Muscle of leg (tissue), 11 donors: ENCODE data around the gene GDPD3. TPM values are rescaled to one million over a fixed set of nuclear protein-coding genes. Genes with fewer than 3 reads are reported as not detected.

Experiments used
- DNase-seq: peaks from one replicate; pipeline ENCODE4 v3.0.0; 2013
- H3K27ac ChIP-seq: one replicate; pipeline ENCODE4 v1.5.1; 2013; ENCODE audit warnings: mild to moderate bottlenecking, low read length, control low read depth
- H3K27me3 ChIP-seq: one replicate; pipeline ENCODE4 v1.6.1; 2013; ENCODE audit warnings: low read length; ENCODE audit not compliant: control insufficient read depth, insufficient read depth
- H3K36me3 ChIP-seq: one replicate; pipeline ENCODE4 v1.6.1; 2013; ENCODE audit warnings: low read length; ENCODE audit not compliant: control insufficient read depth, insufficient read depth
- H3K4me1 ChIP-seq: one replicate; pipeline ENCODE4 v1.6.1; 2013; ENCODE audit warnings: low read length; ENCODE audit not compliant: control insufficient read depth, insufficient read depth
- H3K4me3 ChIP-seq: one replicate; pipeline ENCODE4 v1.5.1; 2013; ENCODE audit warnings: low read length, control low read depth
- H3K9me3 ChIP-seq: replicated peaks from 2 replicates; pipeline ENCODE4 v1.6.1; 2013; ENCODE audit warnings: low read depth, low read length; ENCODE audit not compliant: control insufficient read depth
- WGBS: methylation state at CpG from one replicate; pipeline ENCODE4 v1.1.5; 2013; ENCODE audit warnings: missing lambda C conversion rate; ENCODE audit not compliant: insufficient coverage; 5-methylcytosine and 5-hydroxymethylcytosine counted together
- polyA plus RNA-seq, 8 donors: library from polyadenylated mRNA; unstranded; fragments of 120-200 nt; gene quantifications; one replicate each; pipeline versions ENCODE4 v1.2.1 to v1.2.3, GENCODE V29; 2013; ENCODE audit warnings: inconsistent platforms in 1 of 8, low replicate concordance in 1 of 8; ENCODE audit not compliant: insufficient read length in 8 of 8, insufficient read depth in 1 of 8
- total RNA-seq: library from RNA; stranded (reverse); fragments of 120-200 nt; gene quantifications from one replicate; pipeline ENCODE4 v1.2.4, GENCODE V29; 2013

The GDPD3 gene
- total and polyA plus RNA-seq, 9 donors, result 3.3 to 8.7 (median 6.0) TPM

DNA sequence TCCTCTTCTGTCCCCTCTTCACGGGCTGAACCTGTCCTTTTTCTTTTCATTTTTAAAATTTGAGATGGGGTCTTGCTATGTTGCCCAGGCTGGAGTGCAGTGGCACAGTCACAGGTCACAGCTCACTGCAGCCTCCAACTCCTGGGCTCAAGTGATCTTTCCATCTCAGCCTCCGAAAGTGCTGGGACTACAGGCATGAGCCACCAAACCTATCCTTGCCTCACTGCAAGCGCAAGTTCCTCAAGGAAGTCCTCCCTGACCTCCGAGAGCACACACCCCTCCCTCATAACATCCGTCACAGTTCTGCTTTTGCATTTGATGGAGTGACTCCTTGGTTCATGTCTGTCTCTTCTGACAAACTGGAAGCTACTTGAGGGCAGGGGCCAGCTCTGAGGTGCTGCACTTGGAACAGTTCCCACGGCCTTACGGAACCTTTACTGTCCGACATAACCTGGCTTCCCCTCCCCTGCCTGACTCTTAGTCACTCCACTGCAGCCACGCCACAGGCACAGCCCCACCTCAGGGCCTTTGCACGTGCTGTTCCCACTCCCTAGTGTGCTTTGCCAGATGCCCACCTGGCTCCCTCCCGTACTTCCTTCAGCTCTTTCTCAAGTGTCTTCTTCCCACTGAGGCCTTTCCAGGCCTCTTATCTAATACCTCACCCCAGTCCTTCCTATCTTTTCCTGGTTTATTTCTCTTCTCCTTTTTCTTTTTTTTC, 26.0 kb downstream of the GDPD3 start:
- H3K27ac ChIP-seq, result no peak overlapping the region
- peak; percentile 49 for DNase-seq
- 84% methylated on average over 8 of the region's 11 CpGs for WGBS
- H3K36me3 ChIP-seq, result peaks cover 42% of the 10 kb centered on the region
- no peaks in the 10 kb centered on the region for H3K27me3 ChIP-seq
- H3K9me3 ChIP-seq, result no peaks in the 10 kb centered on the region
- H3K4me1 ChIP-seq, result peaks cover 17% of the 10 kb centered on the region
- no peak overlapping the region for H3K4me3 ChIP-seq

DNA sequence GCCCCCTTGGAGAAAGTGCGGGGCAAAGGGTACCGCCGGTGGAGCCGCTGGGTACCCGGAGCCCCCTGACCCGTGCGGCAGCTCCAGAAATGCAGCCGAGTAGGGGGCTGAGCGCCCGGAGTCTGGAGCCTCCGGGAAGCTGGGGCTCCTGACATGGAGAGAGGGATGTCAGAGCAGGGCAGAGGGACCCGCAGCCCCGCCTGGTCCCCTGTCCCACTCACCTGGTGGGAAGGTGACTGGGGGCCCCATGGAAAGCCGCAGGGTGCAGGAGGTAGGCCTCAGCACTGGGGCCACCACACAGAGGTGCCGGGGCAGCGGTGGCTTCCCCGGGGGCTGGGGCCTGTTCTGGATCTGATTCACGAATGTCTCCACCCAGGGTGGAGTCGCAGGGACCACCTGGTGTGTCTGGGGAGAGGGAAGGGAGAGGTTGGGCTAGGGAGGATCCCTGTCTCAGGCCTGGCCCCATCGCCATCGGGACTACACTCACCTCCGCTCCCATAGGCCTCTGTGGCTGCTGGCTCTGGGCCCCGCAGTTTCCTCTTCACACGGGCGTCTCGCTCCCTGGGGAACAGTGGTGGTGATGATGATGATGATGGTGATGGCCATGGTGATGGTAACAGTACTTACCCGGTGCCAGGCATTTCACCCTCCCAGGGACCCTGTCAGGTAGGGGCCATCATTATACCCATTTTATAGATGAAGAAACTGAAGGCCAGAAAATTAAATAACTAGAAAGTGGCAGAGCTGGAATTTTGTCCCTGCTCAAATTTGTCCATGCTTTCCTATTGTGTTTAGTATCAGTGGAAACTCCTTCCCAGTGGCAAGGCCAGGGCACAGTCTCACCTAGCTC, 26.8 kb downstream of the GDPD3 start:
- DNase-seq, result no peak
- H3K9me3 ChIP-seq, result no peaks in the 10 kb centered on the region
- H3K36me3 ChIP-seq, result peaks cover 47% of the 10 kb centered on the region
- no peak overlapping the region for H3K27ac ChIP-seq
- no peak overlapping the region for H3K4me3 ChIP-seq
- no peaks in the 10 kb centered on the region for H3K27me3 ChIP-seq
- 59% methylated on average over 17 of the region's 27 CpGs for WGBS
- H3K4me1 ChIP-seq, result peaks cover 11% of the 10 kb centered on the region

DNA sequence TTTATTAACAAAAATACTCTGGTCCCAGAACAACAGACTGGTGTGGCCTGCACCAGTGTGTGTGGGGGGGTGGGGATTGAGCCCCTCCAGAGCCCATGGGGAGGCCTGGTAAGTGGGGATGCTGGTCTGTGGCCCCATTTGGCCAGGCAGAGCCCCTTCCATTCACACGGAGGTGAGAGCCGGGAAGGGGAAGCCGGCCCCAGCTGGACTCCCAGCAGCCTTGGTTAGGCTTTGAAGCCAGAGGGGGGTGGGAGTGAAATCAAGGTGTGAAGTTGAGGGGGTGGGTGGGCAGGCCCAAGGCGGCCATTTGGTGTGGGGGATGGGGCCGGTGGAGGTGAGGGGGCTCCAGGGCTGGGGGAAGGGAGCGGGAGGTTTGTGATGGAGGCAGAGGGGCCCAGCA, 27.5 kb downstream of the GDPD3 start:
- H3K27me3 ChIP-seq, result no peaks in the 10 kb centered on the region
- DNase-seq, result no peak
- H3K36me3 ChIP-seq, result peaks cover 54% of the 10 kb centered on the region
- WGBS, result 38% methylated on average over 6 of the region's 6 CpGs
- H3K4me1 ChIP-seq, result peaks cover 4% of the 10 kb centered on the region
- no peak overlapping the region for H3K4me3 ChIP-seq
- no peak overlapping the region for H3K27ac ChIP-seq
- no peaks in the 10 kb centered on the region for H3K9me3 ChIP-seq

DNA sequence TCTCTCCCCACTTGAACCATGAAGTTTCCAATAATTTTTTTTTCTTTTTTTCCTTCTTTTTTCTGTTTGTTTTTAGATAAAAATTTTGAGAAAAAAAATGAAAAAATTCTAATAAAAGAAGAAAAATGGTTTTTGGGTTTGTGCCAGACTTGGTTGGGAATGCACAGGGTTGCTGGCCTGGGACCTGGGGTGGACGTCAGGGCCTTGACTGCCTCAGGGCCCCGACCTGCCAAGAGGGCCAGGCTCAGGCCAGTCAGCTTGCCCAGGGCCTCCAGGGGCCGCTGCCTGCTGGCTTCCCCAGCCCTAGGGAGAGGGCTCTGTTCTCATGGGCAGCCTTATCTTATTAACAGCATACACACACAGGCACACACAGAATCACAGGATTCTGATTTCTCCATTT, 28.1 kb downstream of the GDPD3 start:
- no peaks in the 10 kb centered on the region for H3K27me3 ChIP-seq
- no peak for DNase-seq
- no peaks in the 10 kb centered on the region for H3K9me3 ChIP-seq
- 63% methylated on average over 2 of the region's 3 CpGs for WGBS
- no peaks in the 10 kb centered on the region for H3K4me1 ChIP-seq
- H3K36me3 ChIP-seq, result peaks cover 58% of the 10 kb centered on the region
- no peak overlapping the region for H3K27ac ChIP-seq
- H3K4me3 ChIP-seq, result no peak overlapping the region

DNA sequence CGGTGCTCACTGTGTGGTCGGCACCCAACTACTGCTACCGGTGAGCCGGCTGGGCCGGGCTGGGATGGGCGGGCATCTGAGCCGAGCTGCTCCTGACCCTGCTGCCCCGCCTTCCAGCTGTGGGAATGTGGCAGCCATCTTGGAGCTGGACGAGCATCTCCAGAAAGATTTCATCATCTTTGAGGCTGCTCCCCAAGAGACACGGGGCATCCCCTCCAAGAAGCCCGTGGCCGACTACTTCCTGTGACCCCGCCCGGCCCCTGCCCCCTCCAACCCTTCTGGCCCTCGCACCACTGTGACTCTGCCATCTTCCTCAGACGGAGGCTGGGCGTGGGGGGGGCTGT, 28.5 kb downstream of the GDPD3 start:
- H3K4me3 ChIP-seq, result no peak overlapping the region
- no peaks in the 10 kb centered on the region for H3K9me3 ChIP-seq
- no peaks in the 10 kb centered on the region for H3K4me1 ChIP-seq
- DNase-seq, result no peak
- peaks cover 63% of the 10 kb centered on the region for H3K36me3 ChIP-seq
- H3K27me3 ChIP-seq, result no peaks in the 10 kb centered on the region
- H3K27ac ChIP-seq, result no peak overlapping the region
- 67% methylated on average over 9 of the region's 17 CpGs for WGBS

DNA sequence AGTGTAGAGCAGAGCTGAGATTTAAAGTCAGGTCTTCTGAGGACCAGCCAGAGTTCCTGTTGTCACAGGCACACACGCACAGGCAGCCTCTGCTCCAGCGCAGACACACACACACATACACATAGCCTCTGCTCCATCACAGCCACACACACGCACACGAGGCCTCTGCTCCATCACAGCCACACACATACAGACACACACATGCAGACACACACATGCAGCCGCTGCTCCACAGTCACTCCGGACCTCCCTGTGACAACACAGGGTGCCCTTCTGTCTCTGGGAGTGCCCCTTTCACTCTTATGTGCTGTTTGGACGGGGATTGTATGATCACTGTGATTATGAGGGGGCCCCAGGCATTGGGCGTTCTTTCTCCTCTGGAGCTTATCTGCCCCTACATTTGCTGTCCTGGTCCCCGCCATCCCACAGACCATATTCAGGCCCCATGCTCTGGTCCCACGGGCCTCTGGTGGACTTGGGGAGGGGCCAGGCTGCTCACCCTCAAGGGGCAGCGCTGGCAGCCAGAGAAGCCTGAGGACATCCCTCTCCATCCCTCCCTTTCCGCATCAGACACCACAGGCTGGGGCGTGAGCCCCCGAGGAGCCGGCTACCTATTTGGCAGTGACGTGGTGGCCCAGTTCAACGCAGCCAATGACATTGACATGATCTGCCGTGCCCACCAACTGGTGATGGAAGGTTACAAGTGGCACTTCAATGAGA, 29.1 kb downstream of the GDPD3 start:
- Histone ChIP-seq H3K4me3 (no peak overlapping the region), H3K4me1 (no peaks in the 10 kb centered on the region), H3K36me3 (peaks cover 68% of the 10 kb centered on the region), H3K9me3 (no peaks in the 10 kb centered on the region), H3K27me3 (no peaks in the 10 kb centered on the region), H3K27ac (no peak overlapping the region)
- no peak for DNase-seq
- WGBS, result 79% methylated on average over 10 of the region's 18 CpGs

DNA sequence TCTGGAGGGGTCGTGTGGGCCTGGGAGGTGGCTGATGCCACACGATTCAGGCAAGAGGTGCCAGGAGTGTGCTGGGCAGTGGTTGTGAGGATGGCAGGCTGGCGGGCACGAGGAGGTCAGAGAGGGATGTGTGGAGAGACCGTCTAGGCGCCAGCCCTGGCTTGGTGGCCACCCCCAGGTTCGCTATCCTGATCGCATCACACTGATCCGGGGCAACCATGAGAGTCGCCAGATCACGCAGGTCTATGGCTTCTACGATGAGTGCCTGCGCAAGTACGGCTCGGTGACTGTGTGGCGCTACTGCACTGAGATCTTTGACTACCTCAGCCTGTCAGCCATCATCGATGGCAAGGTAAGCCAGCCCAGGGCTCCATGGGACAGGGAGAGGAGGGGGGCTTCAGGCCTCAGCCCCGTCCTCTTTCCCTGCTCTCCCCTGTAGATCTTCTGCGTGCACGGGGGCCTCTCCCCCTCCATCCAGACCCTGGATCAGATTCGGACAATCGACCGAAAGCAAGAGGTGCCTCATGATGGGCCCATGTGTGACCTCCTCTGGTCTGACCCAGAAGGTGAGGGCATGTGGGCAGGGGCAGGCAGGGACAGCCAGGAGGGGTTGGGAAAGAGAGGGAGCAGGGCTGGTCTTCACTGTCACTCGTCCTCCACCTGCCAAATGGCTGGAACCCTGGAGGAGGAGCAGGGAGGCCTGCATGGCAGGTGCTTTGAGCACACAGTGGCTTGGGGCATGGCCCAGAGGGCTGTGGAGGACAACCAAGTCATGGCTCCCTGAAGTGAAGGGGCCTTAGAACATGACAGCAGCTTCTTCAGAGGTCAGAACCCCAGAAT, 29.9 kb downstream of the GDPD3 start:
- DNase-seq, result no peak
- Histone ChIP-seq H3K27ac (no peak overlapping the region), H3K9me3 (no peaks in the 10 kb centered on the region), H3K4me3 (no peak overlapping the region), H3K36me3 (peaks cover 75% of the 10 kb centered on the region), H3K27me3 (no peaks in the 10 kb centered on the region), H3K4me1 (no peaks in the 10 kb centered on the region)
- WGBS, result 93% methylated on average over 18 of the region's 24 CpGs

DNA sequence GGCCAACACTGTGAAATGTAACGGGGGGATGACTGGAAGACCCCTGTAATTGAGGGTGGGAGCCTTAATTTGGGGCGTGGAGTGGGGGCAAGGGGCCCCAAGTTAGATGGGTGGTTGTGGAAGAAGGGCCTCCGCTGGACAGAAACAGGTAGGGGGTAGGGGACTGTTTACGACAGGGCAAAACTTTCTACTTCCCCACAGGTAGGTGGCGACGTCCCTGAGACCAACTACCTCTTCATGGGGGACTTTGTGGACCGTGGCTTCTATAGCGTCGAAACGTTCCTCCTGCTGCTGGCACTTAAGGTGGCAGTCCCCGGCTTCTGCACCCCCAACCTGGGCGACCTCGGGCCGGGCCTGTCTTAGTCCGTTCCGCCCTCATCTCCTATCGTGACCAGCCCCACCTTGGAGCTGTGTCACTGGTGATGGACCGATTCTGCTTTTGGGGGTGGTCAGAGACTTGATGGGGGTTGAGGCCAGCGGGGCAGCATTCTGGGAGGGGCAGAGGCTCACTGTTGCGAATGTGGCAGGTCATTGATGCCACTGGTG, 30.7 kb downstream of the GDPD3 start:
- Histone ChIP-seq H3K4me3 (no peak overlapping the region), H3K4me1 (no peaks in the 10 kb centered on the region), H3K27me3 (no peaks in the 10 kb centered on the region), H3K27ac (no peak overlapping the region), H3K9me3 (no peaks in the 10 kb centered on the region), H3K36me3 (peaks cover 83% of the 10 kb centered on the region)
- 85% methylated on average over 7 of the region's 20 CpGs for WGBS
- DNase-seq, result no peak

DNA sequence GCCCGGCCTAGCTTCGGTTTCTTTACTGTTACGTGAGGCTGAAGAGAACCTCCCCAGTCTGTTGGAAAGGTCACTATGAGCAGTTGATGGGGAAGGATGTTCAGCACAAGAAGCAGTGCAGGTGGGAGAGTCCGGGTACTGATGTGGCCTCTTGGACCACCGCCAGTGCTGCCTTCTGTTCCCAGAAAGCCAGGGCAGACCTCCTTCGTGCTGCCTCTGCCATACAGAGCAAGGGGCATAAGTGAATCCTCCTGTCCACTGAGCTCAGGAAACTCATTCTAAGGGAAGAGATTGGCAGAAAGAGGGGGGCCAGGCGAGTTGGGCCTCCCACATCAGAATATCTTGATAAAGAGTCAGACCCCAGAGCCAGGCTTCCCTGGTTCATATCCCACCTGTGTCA, 33.9 kb downstream of the GDPD3 start:
- Histone ChIP-seq H3K36me3 (peaks cover 67% of the 10 kb centered on the region), H3K4me3 (no peak overlapping the region), H3K27me3 (no peaks in the 10 kb centered on the region), H3K9me3 (no peaks in the 10 kb centered on the region), H3K27ac (no peak overlapping the region), H3K4me1 (peaks cover 14% of the 10 kb centered on the region)
- WGBS, result 80% methylated on average over 1 of the region's 7 CpGs
- no peak for DNase-seq
